Right ventricle myocardium inferior (tissue), 1 donor: Measurements from ENCODE around the gene MAP3K6. TPM values are rescaled to one million over a fixed set of nuclear protein-coding genes. Genes with fewer than 3 reads are reported as not detected.

Source experiments
- ATAC-seq: fragments of 200-7000 bp; cut with Tn5 transposase; one replicate; pipeline ENCODE4 v1.9.1; 2020; ENCODE audit warnings: mild to moderate bottlenecking, moderate library complexity
- DNase-seq: peaks from one replicate; pipeline ENCODE4 v3.0.0; 2021; ENCODE audit errors: missing footprints
- intact Hi-C: fragments of 100-400 bp; cut with DNase I; formaldehyde crosslinking; loops from one replicate; pipeline ENCODE4 v1.11.0; 2022
- total RNA-seq: library from RNA; stranded (reverse); fragmentation: NEBNext Ultra II Directional; extraction: Animal tissue kit (Norgen Biotek cat#: 25700); gene quantifications from one replicate; pipeline ENCODE4 v1.2.1, GENCODE V29; 2021
- donor health status: DM: no; HTN: yes; CAD: no; lungs with severe emphysema.

MAP3K6 gene
- total RNA-seq, 1 donor from 2014 or later, result 51.3 TPM

- intact Hi-C loops, result loop anchor here (10.0 kb wide), 1 partner anchor 337 kb away; no protein-coding TSS in a partner anchor
- ATAC-seq, result no peak
These were observed 15.4 kb upstream of the MAP3K6 start for GRCh38 chr1:27381969-27382762.

GRCh38 chr1:27380766-27381733, 14.3 kb upstream of the MAP3K6 start:
- intact Hi-C loops, result loop anchor here (10.0 kb wide), 1 partner anchor 336 kb away; no protein-coding TSS in a partner anchor
- no peak for ATAC-seq

More at GRCh38 chr1:27381969-27382762, 15.4 kb upstream of the MAP3K6 start:
- DNase-seq, result no peak

GRCh38 chr1:27380224-27380623, 13.5 kb upstream of the MAP3K6 start:
- intact Hi-C loops, result loop anchor here (10.0 kb wide), 1 partner anchor 335 kb away; no protein-coding TSS in a partner anchor
- DNase-seq, result no peak
- ATAC-seq, result no peak

More at GRCh38 chr1:27380766-27381733, 14.3 kb upstream of the MAP3K6 start:
- no peak for DNase-seq

GRCh38 chr1:27379564-27380122, 12.9 kb upstream of the MAP3K6 start:
- no peak for DNase-seq
- ATAC-seq, result no peak
- intact Hi-C loops, result loop anchor here (10.0 kb wide), 1 partner anchor 335 kb away; no protein-coding TSS in a partner anchor

GRCh38 chr1:27377760-27378495, 11.2 kb upstream of the MAP3K6 start:
- ATAC-seq (no peak), DNase-seq (no peak)
- intact Hi-C loops, result no loop called here

- intact Hi-C loops, result no loop called here
- ATAC-seq, result no peak
- no peak for DNase-seq
These were observed 7.8 kb upstream of the MAP3K6 start, which contains the start of gene FCN3 for GRCh38 chr1:27374362-27375086. FCN3 (minus strand) TSS chr1:27374824; CDS start chr1:27374818, 6 bp downstream.

- no peak for ATAC-seq
- intact Hi-C loops, result no loop called here
These were observed 6.3 kb upstream of the MAP3K6 start for GRCh38 chr1:27372808-27373690.

GRCh38 chr1:27372022-27372807, 5.5 kb upstream of the MAP3K6 start:
- ATAC-seq (no peak), DNase-seq (no peak)
- intact Hi-C loops, result no loop called here

More at GRCh38 chr1:27372808-27373690, 6.3 kb upstream of the MAP3K6 start:
- no peak for DNase-seq

- no peak for DNase-seq
- ATAC-seq, result no peak
- intact Hi-C loops, result loop anchor here (1.0 to 5.0 kb wide), 2 partner anchors 19 to 47 kb away; partner anchors contain the start of gene TMEM222
These were observed 2.3 kb upstream of the MAP3K6 start for GRCh38 chr1:27368869-27369582.

GRCh38 chr1:27367160-27367650, 444 bp upstream of the MAP3K6 start:
- no peak for ATAC-seq
- no peak for DNase-seq
- intact Hi-C loops, result loop anchor here (5.0 kb wide), 1 partner anchor 45 kb away; the partner anchor contains the start of gene TMEM222

GRCh38 chr1:27366113-27366410, 699 bp downstream of the MAP3K6 start:
- ATAC-seq (peak; percentile 73), DNase-seq (peak; percentile 96)
- intact Hi-C loops, result loop anchor here (1.0 to 5.0 kb wide), 2 partner anchors 26 to 44 kb away; partner anchors contain the start of genes GPR3 and TMEM222

GRCh38 chr1:27365372-27366112, 1.2 kb downstream of the MAP3K6 start:
- intact Hi-C loops, result loop anchor here (1.0 to 5.0 kb wide), 2 partner anchors 27 to 43 kb away; partner anchors contain the start of genes GPR3 and TMEM222
- ATAC-seq (peak; percentile 76), DNase-seq (peak; percentile 93)

- intact Hi-C loops, result loop anchor here (5.0 kb wide), 1 partner anchor 43 kb away; the partner anchor contains the start of gene TMEM222
- DNase-seq, result no peak
- ATAC-seq, result no peak
These were observed 1.9 kb downstream of the MAP3K6 start for GRCh38 chr1:27364696-27365371.
